Raji (cell line): ENCODE data around the gene OBSCN.

Experiments
- POLR2A ChIP-seq: IDR thresholded peaks from 2 replicates; pipeline ENCODE4 v1.6.1; 2011; ENCODE audit warnings: low read depth, low read length, control low read depth; ENCODE audit not compliant: insufficient read depth

Gene OBSCN

GRCh38 chr1:228178737-228179684 is 28.8 kb upstream of the OBSCN start:
- no peak for TF ChIP-seq POLR2A

- no peak for TF ChIP-seq POLR2A
Observed at GRCh38 chr1:228180271-228180958, 27.4 kb upstream of the OBSCN start.

GRCh38 chr1:228180959-228181644 is 26.7 kb upstream of the OBSCN start:
- TF ChIP-seq POLR2A = no peak

GRCh38 chr1:228181645-228182034 is 26.2 kb upstream of the OBSCN start:
- TF ChIP-seq POLR2A = no peak

- TF ChIP-seq POLR2A = no peak
Observed at GRCh38 chr1:228182296-228183030, 25.4 kb upstream of the OBSCN start.

GRCh38 chr1:228184152-228184551 is 23.7 kb upstream of the OBSCN start:
- TF ChIP-seq POLR2A = no peak

GRCh38 chr1:228185641-228185965 is 22.2 kb upstream of the OBSCN start:
- TF ChIP-seq POLR2A = no peak

GRCh38 chr1:228190182-228190581 is 17.7 kb upstream of the OBSCN start:
- TF ChIP-seq POLR2A = no peak

- TF ChIP-seq POLR2A = no peak
Observed at GRCh38 chr1:228190778-228191177, 17.1 kb upstream of the OBSCN start.

GRCh38 chr1:228194436-228194835 is 13.4 kb upstream of the OBSCN start:
- no peak for TF ChIP-seq POLR2A

GRCh38 chr1:228194921-228195812 is 12.7 kb upstream of the OBSCN start:
- no peak for TF ChIP-seq POLR2A

GRCh38 chr1:228197555-228198147 is 10.2 kb upstream of the OBSCN start:
- no peak for TF ChIP-seq POLR2A

- TF ChIP-seq POLR2A = no peak
Observed at GRCh38 chr1:228198977-228199590, 8.8 kb upstream of the OBSCN start.
